K562 (cell line): ENCODE results near the gene TRIP12. TPM values are rescaled to one million over a fixed set of nuclear protein-coding genes. Genes with fewer than 3 reads are reported as not detected.
A peak's percentile ranks its signal among the peaks of the same experiment; 100 is the strongest.

Experiments
- ATF3 ChIP-seq, 2 experiments: fragments of 450-650 bp in 1 of 2; sonication (generic) in 1 of 2; formaldehyde crosslinking in 1 of 2; IDR thresholded peaks in 1 of 2; conservative IDR thresholded peaks in 1 of 2; 2 replicates each; pipeline versions ENCODE4 v1.6.1 to v1.8.1; 2016 to 2023; ENCODE audit warnings: mild to moderate bottlenecking in 2 of 2, moderate library complexity in 2 of 2, inconsistent platforms in 1 of 2, missing genetic modification reagents in 1 of 2
- E2F1 ChIP-seq: sonication (generic); formaldehyde crosslinking; IDR thresholded peaks from 2 replicates; pipeline ENCODE4 v1.8.1; 2023; ENCODE audit warnings: mild to moderate bottlenecking, missing genetic modification reagents, moderate library complexity
- FOSL1 ChIP-seq: fragments of 200-800 bp; sonication (Bioruptor generic); conservative IDR thresholded peaks from 2 replicates; pipeline ENCODE4 v1.6.1; 2016; ENCODE audit warnings: missing genetic modification characterization, missing compliant biosample characterization
- FOXK1 ChIP-seq: sonication (generic); formaldehyde crosslinking; IDR thresholded peaks from 2 replicates; pipeline ENCODE4 v1.8.0; 2022; ENCODE audit warnings: missing genetic modification reagents, mild to moderate bottlenecking, borderline replicate concordance
- GATAD2A ChIP-seq: fragments of 450-650 bp; IDR thresholded peaks from 2 replicates; pipeline ENCODE4 v1.6.1; 2017
- LCOR ChIP-seq: sonication (generic); formaldehyde crosslinking; IDR thresholded peaks from 2 replicates; pipeline ENCODE4 v1.8.0; 2022; ENCODE audit warnings: mild to moderate bottlenecking, missing genetic modification reagents
- MXI1 ChIP-seq: IDR thresholded peaks from 2 replicates; pipeline ENCODE4 v1.6.1; 2011; ENCODE audit warnings: low read depth, mild to moderate bottlenecking, improper control_type of control experiment, low read length
- NFIC ChIP-seq: fragments of 450-650 bp; IDR thresholded peaks from 2 replicates; pipeline ENCODE4 v1.6.1; 2017; ENCODE audit warnings: mild to moderate bottlenecking, inconsistent platforms
- PHF21A ChIP-seq: fragments of 450-650 bp; IDR thresholded peaks from 2 replicates; pipeline ENCODE4 v1.6.1; 2017; ENCODE audit warnings: low read depth, borderline replicate concordance
- RAD51 ChIP-seq: fragments of 450-650 bp; IDR thresholded peaks from 2 replicates; pipeline ENCODE4 v1.7.1; 2016; ENCODE audit warnings: low read depth, mild to moderate bottlenecking, borderline replicate concordance
- SMAD2 ChIP-seq: fragments of 150-350 bp; IDR thresholded peaks from 2 replicates; pipeline ENCODE4 v1.6.1; 2014; ENCODE audit warnings: low read depth, mild to moderate bottlenecking, low read length
- TAF7 ChIP-seq: fragments of 450-650 bp; IDR thresholded peaks from 2 replicates; pipeline ENCODE4 v1.6.1; 2016; ENCODE audit warnings: missing genetic modification characterization, missing compliant biosample characterization
- TCF3 ChIP-seq: sonication (generic); formaldehyde crosslinking; IDR thresholded peaks from 2 replicates; pipeline ENCODE4 v1.4.0; 2020; ENCODE audit warnings: mild to moderate bottlenecking, missing genetic modification reagents
- ZNF318 ChIP-seq, 2 experiments: fragments of 450-650 bp; IDR thresholded peaks; 2 replicates each; pipeline ENCODE4 v1.6.1; 2016; ENCODE audit warnings: mild to moderate bottlenecking in 2 of 2, borderline replicate concordance in 1 of 2, low read depth in 1 of 2, moderate library complexity in 1 of 2
- ZNF324 ChIP-seq: fragments of 250-450 bp; sonication (Bioruptor Pico); IDR thresholded peaks from 2 replicates; pipeline ENCODE4 v1.4.0; 2020; ENCODE audit warnings: mild to moderate bottlenecking
- ZNF644 ChIP-seq: fragments of 200-800 bp; sonication (Bioruptor generic); IDR thresholded peaks from 2 replicates; pipeline ENCODE4 v1.6.1; 2016; ENCODE audit warnings: low read depth, missing genetic modification characterization, missing compliant biosample characterization
- ZNF830 ChIP-seq: fragments of 250-450 bp; sonication (Bioruptor Pico); IDR thresholded peaks from 2 replicates; pipeline ENCODE4 v1.5.0; 2021; ENCODE audit warnings: mild to moderate bottlenecking
- polyA plus RNA-seq, 8 experiments: library from polyadenylated mRNA; depleted of rRNA in 4 of 8; stranded (reverse) in 5 of 8; unstranded in 3 of 8; fragments of >200 nt; fragmentation: Nextera tagmentation in 2 of 8; fragmentation: Illumina TruSeq in 1 of 8; extraction: Ambion mirVana in 2 of 8; extraction: Trizol in 1 of 8; gene quantifications; 2 replicates each; pipeline versions ENCODE4 v1.2.1 to v1.2.3, GENCODE V29; 2011 to 2014; ENCODE audit warnings: inconsistent platforms in 1 of 8, missing spikeins in 1 of 8
- total RNA-seq, 7 experiments: library from RNA; depleted of rRNA in 6 of 7; stranded (reverse); fragments of >200 nt in 6 of 7; fragmentation: Illumina TruSeq in 2 of 7; extraction: Trizol in 2 of 7; gene quantifications; 2 replicates each; pipeline versions ENCODE4 v1.2.1 to v1.2.3, GENCODE V29; 2011 to 2021; ENCODE audit warnings: low replicate concordance in 1 of 7

Gene TRIP12
- total and polyA plus RNA-seq, 9 of the 15 experiments (the other 6 are each of a cell fraction or from before 2014, with no cell fraction given), result 15.2 to 131 (median 80.1) TPM

GRCh38 chr2:229901819-229902218 is 20.0 kb downstream of the TRIP12 start (continued):
- TF ChIP-seq ZNF318 (IDR thresholded peaks at IDR 0.05; ENCODE audit: borderline replicate concordance in 1 of 2, low read depth in 1 of 2) (no peak), ZNF324 (CRISPR knock-in tag) (no peak), PHF21A (no peak), TCF3 (no peak), FOSL1 (tag) (peak; percentile 36; the same call in 1 of the 2 replicates), LCOR (no peak), GATAD2A (no peak), ZNF830 (CRISPR knock-in tag) (no peak), RAD51 (no peak), ZNF644 (tag) (no peak), NFIC (0 out of 2 replicates have a peak, but pooled peaks have one; percentile 18), SMAD2 (no peak), E2F1 (CRISPR knock-in tag) (no peak), ATF3 (IDR thresholded peaks at IDR 0.05) (peak; percentile 64), ATF3 (CRISPR knock-in tag; conservative IDR thresholded peaks at IDR 0.05) (no peak), FOXK1 (no peak), TAF7 (no peak), MXI1 (no peak)
